Measurements from ENCODE around the gene ERVH48-1.
"Not testable (repeated sequence)": the region's sequence is repeated elsewhere in the genome, so short reads cannot be mapped to it uniquely, and the experiment has no call there.

Gene ERVH48-1

DNA sequence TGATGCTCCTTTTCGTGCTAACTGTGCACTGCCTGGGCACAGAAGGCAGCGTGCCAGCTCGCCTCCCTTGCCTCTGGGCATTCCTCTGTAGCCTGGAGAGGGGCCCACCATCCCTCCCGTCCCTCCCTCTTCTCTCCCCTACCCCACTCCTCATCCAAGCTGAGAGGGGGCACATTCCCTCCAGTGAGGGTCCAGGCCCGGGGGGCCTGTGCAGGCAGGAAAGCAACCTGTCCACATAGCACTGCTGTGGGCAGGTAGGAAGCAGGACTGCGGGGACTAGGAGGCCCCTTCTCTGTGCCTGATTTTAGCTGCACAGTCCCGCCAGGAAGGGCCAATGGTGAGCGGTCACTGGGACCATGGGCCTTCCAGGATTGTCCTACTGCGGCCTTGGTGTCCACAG lies 38.7 kb upstream of the ERVH48-1 start:
- H3K4me1 ChIP-seq (ENCODE audit: control insufficient read depth, insufficient read depth, low read length): no peaks in the 10 kb centered on the region
- H3K9me3 ChIP-seq (ENCODE audit: control insufficient read depth, insufficient read depth, low read depth, low read length): no peaks in the 10 kb centered on the region
- TF ChIP-seq ZFP41 (tag by site-specific recombination; IDR thresholded peaks at IDR 0.05; ENCODE audit: borderline replicate concordance) (no peak), ZNF132 (tag by site-specific recombination; IDR thresholded peaks at IDR 0.05; ENCODE audit: borderline replicate concordance) (no peak), ZNF394 (tag by site-specific recombination; IDR thresholded peaks at IDR 0.05; ENCODE audit: borderline replicate concordance) (no peak), ZSCAN16 (tag by site-specific recombination; IDR thresholded peaks at IDR 0.05) (no peak), KLF9 (tag by site-specific recombination; IDR thresholded peaks at IDR 0.05; ENCODE audit: low read depth) (no peak), ZNF785 (tag by site-specific recombination; IDR thresholded peaks at IDR 0.05) (no peak)
- CTCF ChIA-PET: interaction anchor here (0.5 kb wide), 1 partner anchor 639 kb away, joined by 3 read pairs; no protein-coding TSS in a partner anchor
- no peak overlapping the region for H3K4me3 ChIP-seq (ENCODE audit: low read depth, low read length)
- no peaks in the 10 kb centered on the region for H3K36me3 ChIP-seq (ENCODE audit: control insufficient read depth in 2 of 2, insufficient read depth in 1 of 2, low read length in 2 of 2)
- H3K27ac ChIP-seq (ENCODE audit: extremely low read depth, low read depth, low read length): no peak overlapping the region
- POLR2A ChIA-PET: interaction anchor here (0.7 to 1.5 kb wide), 2 partner anchors 10 to 33 kb away, joined by 5 read pairs; partner anchors contain the start of gene PKNOX1

DNA sequence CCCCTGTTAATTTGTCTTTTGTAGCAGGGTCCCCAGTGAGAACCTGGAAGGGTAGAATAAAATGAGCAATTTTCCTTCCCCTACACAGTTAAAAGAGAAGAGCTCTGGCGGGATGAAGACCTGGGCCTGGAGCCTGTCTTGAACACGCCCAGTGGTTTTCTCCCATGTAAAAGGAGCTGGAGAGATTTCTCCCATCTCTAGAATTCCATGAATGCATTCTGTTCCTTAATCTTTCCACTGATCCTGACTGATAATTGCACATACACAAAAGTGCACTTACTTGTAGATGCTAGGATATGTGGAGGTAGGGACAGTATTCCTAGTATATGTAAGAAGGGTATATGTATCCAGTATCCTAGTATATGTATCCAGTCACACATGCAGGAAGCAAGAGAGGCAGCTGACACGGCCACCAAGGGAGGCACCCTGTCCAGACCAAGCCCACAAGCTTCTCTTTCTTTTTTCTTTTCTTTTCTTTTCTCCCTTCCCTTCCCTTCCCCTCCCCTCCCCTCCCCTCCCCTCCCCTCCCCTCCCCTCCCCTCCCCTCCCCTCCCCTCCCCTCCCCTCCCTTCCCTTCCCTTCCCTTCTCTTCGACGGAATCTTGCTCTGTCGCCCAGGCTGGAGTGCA lies 37.1 kb upstream of the ERVH48-1 start:
- Histone ChIP-seq H3K27ac (ENCODE audit: extremely low read depth, low read depth, low read length) (no peak overlapping the region), H3K9me3 (ENCODE audit: control insufficient read depth, insufficient read depth, low read depth, low read length) (no peaks in the 10 kb centered on the region), H3K4me3 (ENCODE audit: low read depth, low read length) (no peak overlapping the region), H3K4me1 (ENCODE audit: control insufficient read depth, insufficient read depth, low read length) (no peaks in the 10 kb centered on the region), H3K36me3 (ENCODE audit: control insufficient read depth in 2 of 2, insufficient read depth in 1 of 2, low read length in 2 of 2) (no peaks in the 10 kb centered on the region)
- TF ChIP-seq, protein P1, sequence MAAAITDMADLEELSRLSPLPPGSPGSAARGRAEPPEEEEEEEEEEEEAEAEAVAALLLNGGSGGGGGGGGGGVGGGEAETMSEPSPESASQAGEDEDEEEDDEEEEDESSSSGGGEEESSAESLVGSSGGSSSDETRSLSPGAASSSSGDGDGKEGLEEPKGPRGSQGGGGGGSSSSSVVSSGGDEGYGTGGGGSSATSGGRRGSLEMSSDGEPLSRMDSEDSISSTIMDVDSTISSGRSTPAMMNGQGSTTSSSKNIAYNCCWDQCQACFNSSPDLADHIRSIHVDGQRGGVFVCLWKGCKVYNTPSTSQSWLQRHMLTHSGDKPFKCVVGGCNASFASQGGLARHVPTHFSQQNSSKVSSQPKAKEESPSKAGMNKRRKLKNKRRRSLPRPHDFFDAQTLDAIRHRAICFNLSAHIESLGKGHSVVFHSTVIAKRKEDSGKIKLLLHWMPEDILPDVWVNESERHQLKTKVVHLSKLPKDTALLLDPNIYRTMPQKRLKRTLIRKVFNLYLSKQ (tag by site-specific recombination; IDR thresholded peaks at IDR 0.05; ENCODE audit: borderline replicate concordance): no peak
- TF ChIP-seq ZNF2 (tag by site-specific recombination; IDR thresholded peaks at IDR 0.05): no peak
- TF ChIP-seq, protein P2, sequence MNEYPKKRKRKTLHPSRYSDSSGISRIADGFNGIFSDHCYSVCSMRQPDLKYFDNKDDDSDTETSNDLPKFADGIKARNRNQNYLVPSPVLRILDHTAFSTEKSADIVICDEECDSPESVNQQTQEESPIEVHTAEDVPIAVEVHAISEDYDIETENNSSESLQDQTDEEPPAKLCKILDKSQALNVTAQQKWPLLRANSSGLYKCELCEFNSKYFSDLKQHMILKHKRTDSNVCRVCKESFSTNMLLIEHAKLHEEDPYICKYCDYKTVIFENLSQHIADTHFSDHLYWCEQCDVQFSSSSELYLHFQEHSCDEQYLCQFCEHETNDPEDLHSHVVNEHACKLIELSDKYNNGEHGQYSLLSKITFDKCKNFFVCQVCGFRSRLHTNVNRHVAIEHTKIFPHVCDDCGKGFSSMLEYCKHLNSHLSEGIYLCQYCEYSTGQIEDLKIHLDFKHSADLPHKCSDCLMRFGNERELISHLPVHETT (tag by site-specific recombination; IDR thresholded peaks at IDR 0.05): no peak
- CTCF ChIA-PET: interaction anchor here (1.0 kb wide), 1 partner anchor 9 kb away, joined by 3 read pairs; no protein-coding TSS in a partner anchor
- POLR2A ChIA-PET: interaction anchor here (0.9 to 1.5 kb wide), 2 partner anchors 12 to 16 kb away, joined by 3 to 5 read pairs; partner anchors contain the start of gene PKNOX1

DNA sequence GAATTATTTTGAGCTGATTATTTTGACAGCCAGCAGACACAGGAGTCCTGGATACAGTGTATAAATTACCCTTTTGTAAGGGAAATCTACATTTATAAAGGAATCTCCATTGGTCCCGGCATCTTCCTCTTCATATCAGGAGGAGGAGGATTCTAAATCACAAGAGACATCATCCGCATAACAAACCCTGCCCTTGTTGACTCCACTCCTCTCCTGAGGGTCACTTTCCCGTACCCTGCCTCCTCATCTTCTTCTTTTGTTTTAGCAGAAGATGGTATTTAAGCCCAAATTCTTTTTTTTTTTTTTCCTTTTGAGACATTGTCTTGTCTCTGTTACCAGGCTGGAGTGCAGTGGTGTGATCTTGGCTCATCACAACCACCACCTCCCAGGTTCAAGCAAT lies 34.3 kb upstream of the ERVH48-1 start:
- Histone ChIP-seq H3K36me3 (ENCODE audit: control insufficient read depth in 2 of 2, insufficient read depth in 1 of 2, low read length in 2 of 2) (no peaks in the 10 kb centered on the region), H3K27ac (ENCODE audit: extremely low read depth, low read depth, low read length) (no peak overlapping the region), H3K4me1 (ENCODE audit: control insufficient read depth, insufficient read depth, low read length) (no peaks in the 10 kb centered on the region), H3K4me3 (ENCODE audit: low read depth, low read length) (no peak overlapping the region), H3K9me3 (ENCODE audit: control insufficient read depth, insufficient read depth, low read depth, low read length) (no peaks in the 10 kb centered on the region)
- no peak for TF ChIP-seq ZNF707 (tag by site-specific recombination; IDR thresholded peaks at IDR 0.05)
- TF ChIP-seq, protein P2 (tag by site-specific recombination; IDR thresholded peaks at IDR 0.05): no peak
- no peak for TF ChIP-seq YY1 (tag by site-specific recombination; IDR thresholded peaks at IDR 0.05)
- TF ChIP-seq, protein P3, sequence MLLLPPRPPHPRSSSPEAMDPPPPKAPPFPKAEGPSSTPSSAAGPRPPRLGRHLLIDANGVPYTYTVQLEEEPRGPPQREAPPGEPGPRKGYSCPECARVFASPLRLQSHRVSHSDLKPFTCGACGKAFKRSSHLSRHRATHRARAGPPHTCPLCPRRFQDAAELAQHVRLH (tag by site-specific recombination; IDR thresholded peaks at IDR 0.05): no peak
- TF ChIP-seq ZBTB17 (tag by site-specific recombination; IDR thresholded peaks at IDR 0.05): no peak
- TF ChIP-seq, protein P4, sequence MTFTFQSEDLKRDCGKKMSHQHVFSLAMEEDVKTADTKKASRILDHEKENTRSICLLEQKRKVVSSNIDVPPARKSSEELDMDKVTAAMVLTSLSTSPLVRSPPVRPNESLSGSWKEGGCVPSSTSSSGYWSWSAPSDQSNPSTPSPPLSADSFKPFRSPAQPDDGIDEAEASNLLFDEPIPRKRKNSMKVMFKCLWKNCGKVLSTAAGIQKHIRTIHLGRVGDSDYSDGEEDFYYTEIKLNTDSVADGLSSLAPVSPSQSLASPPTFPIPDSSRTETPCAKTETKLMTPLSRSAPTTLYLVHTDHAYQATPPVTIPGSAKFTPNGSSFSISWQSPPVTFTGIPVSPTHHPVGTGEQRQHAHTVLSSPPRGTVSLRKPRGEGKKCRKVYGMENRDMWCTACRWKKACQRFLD (tag by site-specific recombination; IDR thresholded peaks at IDR 0.05): no peak
- no peak for TF ChIP-seq ZFP41 (tag by site-specific recombination; IDR thresholded peaks at IDR 0.05; ENCODE audit: borderline replicate concordance)
- TF ChIP-seq ZBTB20 (tag by site-specific recombination; IDR thresholded peaks at IDR 0.05): no peak
- no peak for TF ChIP-seq KLF1 (tag by site-specific recombination; IDR thresholded peaks at IDR 0.05)
- POLR2A ChIA-PET: no interaction called here
- CTCF ChIA-PET: no interaction called here

DNA sequence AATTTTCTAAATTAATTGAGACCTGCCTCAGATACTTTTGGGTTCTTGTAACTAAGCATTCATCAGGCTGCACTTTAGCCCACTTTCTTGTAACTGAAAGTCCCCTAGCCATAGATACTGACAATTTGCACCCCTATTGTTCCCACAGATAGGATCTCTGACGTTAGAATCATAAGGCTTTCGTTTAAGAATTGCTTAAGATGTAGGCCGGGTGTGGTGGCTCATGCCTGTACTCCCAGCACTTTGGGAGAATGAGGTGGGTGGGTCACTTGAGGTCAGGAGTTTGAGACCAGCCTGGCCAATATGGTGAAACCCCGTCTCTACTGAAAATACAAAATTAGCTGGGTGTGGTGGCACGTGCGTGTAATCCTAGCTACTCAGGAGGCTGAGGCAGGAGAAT lies 32.7 kb upstream of the ERVH48-1 start:
- H3K4me1 ChIP-seq (ENCODE audit: control insufficient read depth, insufficient read depth, low read length); H3K27ac ChIP-seq (ENCODE audit: extremely low read depth, low read depth, low read length); H3K36me3 ChIP-seq (ENCODE audit: control insufficient read depth in 2 of 2, insufficient read depth in 1 of 2, low read length in 2 of 2); CTCF ChIA-PET; H3K9me3 ChIP-seq (ENCODE audit: control insufficient read depth, insufficient read depth, low read depth, low read length); H3K4me3 ChIP-seq (ENCODE audit: low read depth, low read length): not testable (repeated sequence)
- POLR2A ChIA-PET: interaction anchor here (0.7 kb wide), 1 partner anchor 21 kb away, joined by 3 read pairs; no protein-coding TSS in a partner anchor

All from HEK293 (cell line).